ELF-1 (cell line): ENCODE data around the gene BRAT1.

Experiments used
- DNase-seq: peaks from one replicate; pipeline ENCODE4 v3.0.0-alpha.2; 2016; ENCODE audit warnings: low read depth, low spot score

Gene BRAT1

GRCh38 chr7:2510909-2511768 lies 44.2 kb downstream of the BRAT1 start:
- DNase-seq: no peak

GRCh38 chr7:2510130-2510776 lies 45.1 kb downstream of the BRAT1 start:
- DNase-seq: no peak

GRCh38 chr7:2509298-2509906 lies 45.9 kb downstream of the BRAT1 start:
- DNase-seq: no peak

- DNase-seq: no peak
These were observed 46.8 kb downstream of the BRAT1 start for GRCh38 chr7:2508327-2509215.

GRCh38 chr7:2507917-2508306 lies 47.4 kb downstream of the BRAT1 start:
- no peak for DNase-seq

GRCh38 chr7:2507208-2507916 lies 48.0 kb downstream of the BRAT1 start:
- no peak for DNase-seq

GRCh38 chr7:2505401-2505800 lies 49.9 kb downstream of the BRAT1 start:
- no peak for DNase-seq

GRCh38 chr7:2504889-2505375 lies 50.4 kb downstream of the BRAT1 start:
- no peak for DNase-seq

- DNase-seq: no peak
These were observed 51.0 kb downstream of the BRAT1 start for GRCh38 chr7:2504128-2504888.

GRCh38 chr7:2503056-2503941 lies 52.0 kb downstream of the BRAT1 start:
- no peak for DNase-seq

GRCh38 chr7:2502647-2502966 lies 52.7 kb downstream of the BRAT1 start:
- no peak for DNase-seq

- no peak for DNase-seq
These were observed 53.2 kb downstream of the BRAT1 start for GRCh38 chr7:2501947-2502646.

- no peak for DNase-seq
These were observed 54.6 kb downstream of the BRAT1 start for GRCh38 chr7:2500701-2501100.

- DNase-seq: no peak
These were observed 55.4 kb downstream of the BRAT1 start for GRCh38 chr7:2499719-2500430.

GRCh38 chr7:2499181-2499580 lies 56.1 kb downstream of the BRAT1 start:
- DNase-seq: no peak

- no peak for DNase-seq
These were observed 56.6 kb downstream of the BRAT1 start for GRCh38 chr7:2498708-2499107.

GRCh38 chr7:2497500-2498336 lies 57.6 kb downstream of the BRAT1 start:
- DNase-seq: no peak
